Osteoblast (primary cell): ENCODE data around the gene REXO1. TPM values are rescaled to one million over a fixed set of nuclear protein-coding genes. Genes with fewer than 3 reads are reported as not detected.

Experiments used
- DNase-seq: peaks from one replicate; pipeline ENCODE4 v3.0.0; 2011; ENCODE audit warnings: low spot score, mixed read lengths; ENCODE audit not compliant: insufficient read length; ENCODE audit errors: missing footprints
- H2AFZ ChIP-seq: 2 replicates; pipeline ENCODE4 v1.6.0; 2011; ENCODE audit warnings: mild to moderate bottlenecking, low read length
- H3K27ac ChIP-seq: 2 replicates; pipeline ENCODE4 v1.5.1; 2011; ENCODE audit warnings: mild to moderate bottlenecking, low read depth, low read length, moderate library complexity
- H3K27me3 ChIP-seq: 2 replicates; pipeline ENCODE4 v1.6.0; 2012; ENCODE audit warnings: mild to moderate bottlenecking, control low read depth, inconsistent platforms, low read length, moderate library complexity; ENCODE audit not compliant: insufficient read depth
- H3K36me3 ChIP-seq: 2 replicates; pipeline ENCODE4 v1.5.1; 2011; ENCODE audit warnings: mild to moderate bottlenecking, low read length, control low read depth, moderate library complexity; ENCODE audit not compliant: insufficient read depth
- H3K4me1 ChIP-seq: 2 replicates; pipeline ENCODE4 v1.5.1; 2011; ENCODE audit warnings: mild to moderate bottlenecking, low read length, control low read depth, moderate library complexity; ENCODE audit not compliant: insufficient read depth
- H3K4me2 ChIP-seq: 2 replicates; pipeline ENCODE4 v1.6.0; 2011; ENCODE audit warnings: mild to moderate bottlenecking, low read length; ENCODE audit not compliant: insufficient read depth
- H3K4me3 ChIP-seq: fragments of 200-600 bp; sonication (generic); 3 replicates; pipeline ENCODE4 v1.5.1; 2012; ENCODE audit warnings: mild to moderate bottlenecking, low read length, inconsistent platforms; ENCODE audit not compliant: insufficient read depth
- H3K79me2 ChIP-seq: 2 replicates; pipeline ENCODE4 v1.6.0; 2012; ENCODE audit warnings: mild to moderate bottlenecking, low read length, control low read depth, inconsistent platforms; ENCODE audit not compliant: insufficient read depth
- H3K9me3 ChIP-seq: 2 replicates; pipeline ENCODE4 v1.5.1; 2011; ENCODE audit warnings: low read depth, low read length, control low read depth
- H4K20me1 ChIP-seq: 2 replicates; pipeline ENCODE4 v1.6.0; 2012; ENCODE audit warnings: mild to moderate bottlenecking, low read length, control low read depth; ENCODE audit not compliant: insufficient read depth
- total RNA-seq: library from RNA; depleted of rRNA; stranded (reverse); fragments of >200 nt; gene quantifications from 2 replicates; pipeline ENCODE4 v1.2.3, GENCODE V29; 2012
- TF ChIP-seq, protein P1 (sequence below): IDR thresholded peaks from 2 replicates; pipeline ENCODE4 v1.5.1; 2011; ENCODE audit warnings: mild to moderate bottlenecking, low read depth, low read length, moderate library complexity; ENCODE audit errors: extremely low read depth

Gene REXO1
- total RNA-seq, 1 donor = 9.4 TPM

GRCh38 chr19:1817553-1818179 is 30.6 kb downstream of the REXO1 start:
- H3K36me3 ChIP-seq = peaks cover 28% of the 10 kb centered on the region
- TF ChIP-seq, protein P1, sequence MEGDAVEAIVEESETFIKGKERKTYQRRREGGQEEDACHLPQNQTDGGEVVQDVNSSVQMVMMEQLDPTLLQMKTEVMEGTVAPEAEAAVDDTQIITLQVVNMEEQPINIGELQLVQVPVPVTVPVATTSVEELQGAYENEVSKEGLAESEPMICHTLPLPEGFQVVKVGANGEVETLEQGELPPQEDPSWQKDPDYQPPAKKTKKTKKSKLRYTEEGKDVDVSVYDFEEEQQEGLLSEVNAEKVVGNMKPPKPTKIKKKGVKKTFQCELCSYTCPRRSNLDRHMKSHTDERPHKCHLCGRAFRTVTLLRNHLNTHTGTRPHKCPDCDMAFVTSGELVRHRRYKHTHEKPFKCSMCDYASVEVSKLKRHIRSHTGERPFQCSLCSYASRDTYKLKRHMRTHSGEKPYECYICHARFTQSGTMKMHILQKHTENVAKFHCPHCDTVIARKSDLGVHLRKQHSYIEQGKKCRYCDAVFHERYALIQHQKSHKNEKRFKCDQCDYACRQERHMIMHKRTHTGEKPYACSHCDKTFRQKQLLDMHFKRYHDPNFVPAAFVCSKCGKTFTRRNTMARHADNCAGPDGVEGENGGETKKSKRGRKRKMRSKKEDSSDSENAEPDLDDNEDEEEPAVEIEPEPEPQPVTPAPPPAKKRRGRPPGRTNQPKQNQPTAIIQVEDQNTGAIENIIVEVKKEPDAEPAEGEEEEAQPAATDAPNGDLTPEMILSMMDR = no peak

GRCh38 chr19:1816530-1817298 is 31.6 kb downstream of the REXO1 start:
- Histone ChIP-seq H3K27me3 (no peaks in the 10 kb centered on the region), H3K27ac (no peak overlapping the region), H2AFZ (no peak overlapping the region), H3K79me2 (no peaks in the 10 kb centered on the region), H3K9me3 (no peaks in the 10 kb centered on the region), H3K4me3 (no peak overlapping the region), H4K20me1 (peaks cover 11% of the 10 kb centered on the region), H3K4me1 (peaks cover 9% of the 10 kb centered on the region), H3K4me2 (no peak overlapping the region), H3K36me3 (peaks cover 28% of the 10 kb centered on the region)
- DNase-seq = no peak
- TF ChIP-seq, protein P1 = no peak

More at GRCh38 chr19:1817553-1818179, 30.6 kb downstream of the REXO1 start:
- no peak for DNase-seq
- Histone ChIP-seq H3K4me3 (no peak overlapping the region), H3K79me2 (no peaks in the 10 kb centered on the region), H3K9me3 (no peaks in the 10 kb centered on the region), H3K4me2 (no peak overlapping the region), H3K27ac (no peak overlapping the region), H2AFZ (no peak overlapping the region), H3K4me1 (peaks cover 6% of the 10 kb centered on the region), H3K27me3 (no peaks in the 10 kb centered on the region), H4K20me1 (peaks cover 16% of the 10 kb centered on the region)

- Histone ChIP-seq H3K79me2 (no peaks in the 10 kb centered on the region), H3K27ac (no peak overlapping the region), H3K4me3 (no peak overlapping the region), H2AFZ (no peak overlapping the region), H3K9me3 (no peaks in the 10 kb centered on the region), H3K27me3 (no peaks in the 10 kb centered on the region), H3K4me2 (no peak overlapping the region), H3K36me3 (peaks cover 28% of the 10 kb centered on the region), H3K4me1 (peaks cover 9% of the 10 kb centered on the region), H4K20me1 (peaks cover 11% of the 10 kb centered on the region)
- no peak for DNase-seq
- TF ChIP-seq, protein P1 = no peak
Observed at GRCh38 chr19:1815605-1816529, 32.4 kb downstream of the REXO1 start.
